ENCODE measurements around the gene CD302. TPM values are rescaled to one million over a fixed set of nuclear protein-coding genes. Genes with fewer than 3 reads are reported as not detected.
"Not testable (repeated sequence)": the region's sequence is repeated elsewhere in the genome, so short reads cannot be mapped to it uniquely, and the experiment has no call there.

CD302 gene, protein sequence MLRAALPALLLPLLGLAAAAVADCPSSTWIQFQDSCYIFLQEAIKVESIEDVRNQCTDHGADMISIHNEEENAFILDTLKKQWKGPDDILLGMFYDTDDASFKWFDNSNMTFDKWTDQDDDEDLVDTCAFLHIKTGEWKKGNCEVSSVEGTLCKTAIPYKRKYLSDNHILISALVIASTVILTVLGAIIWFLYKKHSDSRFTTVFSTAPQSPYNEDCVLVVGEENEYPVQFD
- total RNA-seq: 0.27 and 0.34 TPM in 2 replicates

GRCh38 chr2:159797543-159798375 lies at the start of gene CD302:
Gene CD302 (minus strand): TSS chr2:159798208. CDS start chr2:159798198, 10 bp downstream.
- intact Hi-C loops (cut with micrococcal nuclease): no loop called here

DNA sequence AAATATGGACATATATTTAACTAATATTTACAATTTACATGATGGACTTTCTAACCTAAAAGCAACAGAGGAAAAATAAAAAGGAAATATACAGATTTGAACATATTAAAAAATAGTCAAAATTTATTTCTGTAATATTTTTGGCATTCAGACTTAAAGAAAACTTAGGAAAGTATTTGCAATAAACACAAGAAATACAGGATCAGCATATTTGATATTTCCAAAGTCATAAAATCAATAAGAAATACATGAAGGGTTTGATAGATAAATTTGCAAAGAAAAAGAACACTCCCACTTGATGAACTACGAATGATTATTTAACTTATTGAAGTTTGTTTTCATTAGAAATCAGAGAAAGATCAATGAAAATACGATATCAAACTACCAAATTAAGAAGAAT lies 48.6 kb upstream of the CD302 start:
- intact Hi-C loops (cut with micrococcal nuclease): no loop called here

GRCh38 chr2:159840616-159841015 lies 42.6 kb upstream of the CD302 start:
- intact Hi-C loops (cut with micrococcal nuclease): no loop called here

DNA sequence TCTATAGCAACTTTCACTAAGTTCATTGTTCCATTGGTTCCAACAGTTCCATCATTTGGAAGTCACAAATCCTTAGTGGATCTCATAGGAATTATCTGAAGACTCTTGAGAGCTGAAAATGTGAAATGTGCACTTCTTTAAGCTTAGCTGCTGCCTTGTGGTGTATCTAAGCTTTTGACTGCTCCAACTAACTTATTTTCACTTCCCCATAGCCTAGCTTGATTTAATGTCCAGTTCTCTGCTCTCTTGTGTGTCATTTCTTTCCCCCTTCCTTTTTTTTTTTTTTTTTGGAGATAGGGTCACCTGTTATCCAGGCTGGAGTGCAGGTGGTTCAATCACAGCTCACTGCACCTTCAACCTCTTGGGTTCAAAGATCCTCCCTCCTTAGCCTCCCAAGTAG lies 34.9 kb upstream of the CD302 start:
- intact Hi-C loops (cut with micrococcal nuclease): no loop called here

DNA sequence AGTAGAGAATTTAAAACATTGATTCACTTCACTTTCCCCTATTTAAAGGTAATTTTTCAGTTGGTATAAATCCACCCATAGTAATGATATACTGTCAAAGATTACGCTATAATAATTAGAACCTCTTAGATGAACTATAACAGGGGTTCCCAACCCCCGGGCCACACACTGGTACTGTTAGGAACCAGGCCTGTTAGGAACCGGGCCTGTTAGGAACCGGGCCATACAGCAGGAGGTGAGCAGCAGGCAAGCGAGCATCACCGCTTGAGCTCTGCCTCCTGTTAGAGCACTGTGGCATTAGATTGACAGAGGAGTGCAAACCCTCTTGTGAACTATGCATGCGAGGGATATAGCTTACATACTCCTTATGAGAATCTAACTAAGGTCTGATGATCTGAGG lies 34.0 kb upstream of the CD302 start:
- intact Hi-C loops (cut with micrococcal nuclease): no loop called here

GRCh38 chr2:159829376-159829775 lies 31.4 kb upstream of the CD302 start:
- intact Hi-C loops (cut with micrococcal nuclease): no loop called here

- intact Hi-C loops (cut with micrococcal nuclease): no loop called here
Observed at GRCh38 chr2:159828738-159829137, 30.7 kb upstream of the CD302 start.

GRCh38 chr2:159822478-159822833 lies 24.4 kb upstream of the CD302 start:
- intact Hi-C loops (cut with micrococcal nuclease): not testable (repeated sequence)

DNA sequence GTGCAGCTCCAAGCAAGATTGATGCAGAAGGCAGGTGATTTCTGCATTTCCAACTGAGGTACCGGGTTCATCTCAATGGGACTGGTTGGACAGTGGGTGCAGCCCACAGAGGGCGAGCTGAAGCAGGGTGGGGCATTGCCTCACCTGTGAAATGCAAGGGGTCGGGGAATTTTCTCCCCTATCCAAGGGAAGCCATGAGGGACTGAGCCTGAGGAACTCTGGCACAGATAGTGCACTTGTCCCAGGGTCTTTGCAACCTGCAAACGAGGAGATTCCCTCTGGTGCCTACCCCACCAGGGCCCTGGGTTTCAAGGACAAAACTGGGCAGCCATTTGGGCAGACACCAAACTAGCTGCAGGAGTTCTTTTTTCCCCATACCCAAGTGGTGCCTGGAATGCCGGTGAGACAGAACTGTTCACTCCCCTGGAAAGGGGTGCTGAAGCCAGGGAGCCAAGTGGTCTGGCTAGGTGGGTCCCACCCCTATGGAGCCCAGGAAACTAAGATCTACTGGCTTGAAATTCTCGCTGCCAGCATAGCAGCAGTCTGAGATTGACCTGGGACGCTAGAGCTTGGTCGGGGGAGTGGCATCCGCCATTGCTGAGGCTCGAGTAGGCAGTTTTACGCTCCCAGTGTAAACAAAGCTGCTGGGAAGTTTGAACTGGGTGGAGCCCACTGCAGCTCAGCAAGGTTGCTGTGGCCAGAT lies 23.9 kb upstream of the CD302 start:
- intact Hi-C loops (cut with micrococcal nuclease): not testable (repeated sequence)

DNA sequence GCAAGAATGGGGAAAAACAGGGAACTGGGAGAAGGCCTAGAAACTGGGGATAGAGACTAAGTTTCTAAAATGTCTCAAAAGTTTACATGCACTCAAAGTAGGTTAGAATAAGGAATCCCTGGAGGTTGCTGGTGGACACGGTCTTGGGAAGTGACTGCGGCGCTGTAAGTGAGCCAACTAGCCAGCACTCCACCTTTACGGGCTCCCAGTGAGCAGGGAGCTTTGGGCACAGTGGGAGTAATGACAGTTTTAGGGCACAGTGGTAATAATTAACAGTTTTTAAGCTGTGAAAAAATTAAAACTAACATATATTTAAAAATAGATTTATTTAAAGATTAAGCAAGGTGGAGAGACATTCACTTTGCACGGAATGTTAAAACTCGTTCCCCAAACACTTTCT lies 20.9 kb upstream of the CD302 start:
- intact Hi-C loops (cut with micrococcal nuclease): no loop called here

DNA sequence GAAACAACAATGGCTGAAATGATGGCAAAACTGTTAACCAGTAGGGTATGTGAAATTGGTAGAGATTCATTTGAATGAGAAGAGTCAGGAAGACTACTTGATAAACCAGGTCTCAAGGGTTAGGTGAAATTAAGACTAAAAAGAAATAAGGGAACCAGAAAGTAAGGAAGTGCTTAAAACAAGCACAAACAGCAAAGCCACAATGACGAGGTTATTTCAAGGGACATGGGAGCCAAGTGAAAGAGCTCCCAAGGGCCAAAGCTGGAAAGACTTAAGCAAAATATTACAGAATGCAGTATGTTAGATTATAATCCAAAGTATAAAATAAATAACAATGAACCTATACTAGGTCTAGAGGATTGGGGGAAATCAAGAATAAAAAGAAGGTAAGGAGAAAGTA lies 19.3 kb upstream of the CD302 start:
- intact Hi-C loops (cut with micrococcal nuclease): no loop called here

GRCh38 chr2:159811232-159811631 lies 13.2 kb upstream of the CD302 start:
- intact Hi-C loops (cut with micrococcal nuclease): no loop called here

GRCh38 chr2:159808032-159808425 lies 10.0 kb upstream of the CD302 start:
- intact Hi-C loops (cut with micrococcal nuclease): loop anchor here (5.0 kb wide), 1 partner anchor 906 kb away; no protein-coding TSS in a partner anchor

DNA sequence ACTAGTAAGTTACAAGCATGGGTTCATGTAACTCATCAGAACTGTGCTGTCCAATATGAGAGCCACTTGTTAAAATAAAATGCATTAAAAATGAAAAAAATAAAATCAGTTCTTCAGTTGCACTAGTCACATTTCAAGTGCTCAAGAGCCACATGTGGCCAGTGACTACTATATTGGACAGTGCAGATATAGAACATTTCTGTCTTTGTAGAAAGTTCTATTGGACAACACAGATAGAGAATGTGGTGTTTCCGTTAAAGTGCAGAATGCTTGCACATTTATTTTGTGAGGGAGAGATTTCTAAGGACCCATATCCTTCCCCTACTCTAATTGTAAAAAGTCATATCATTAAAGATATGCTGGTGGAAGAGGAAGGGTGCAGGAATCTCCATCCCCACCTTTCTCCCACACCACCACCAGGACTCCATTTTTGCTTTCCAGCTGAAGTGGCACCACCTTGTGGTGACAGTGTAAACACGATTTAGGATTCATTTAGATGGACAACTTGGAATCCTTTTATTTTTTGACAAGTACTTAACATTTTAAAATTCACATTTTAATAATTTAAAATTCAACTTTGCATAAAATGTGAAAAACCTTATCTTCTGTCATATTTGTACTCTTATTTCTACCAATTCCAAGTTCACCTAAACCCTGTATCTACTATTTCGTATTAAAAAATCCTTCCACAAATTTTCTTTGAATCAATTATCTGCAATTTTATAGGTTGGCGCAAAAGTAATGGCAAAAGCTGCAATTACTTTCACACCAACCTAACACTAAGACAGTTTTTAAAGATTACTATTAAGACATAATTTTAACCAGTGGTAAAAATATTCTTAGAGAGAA lies 9.4 kb upstream of the CD302 start:
- intact Hi-C loops (cut with micrococcal nuclease): loop anchor here (5.0 kb wide), 1 partner anchor 905 kb away; no protein-coding TSS in a partner anchor

- intact Hi-C loops (cut with micrococcal nuclease): loop anchor here (5.0 kb wide), 1 partner anchor 903 kb away; no protein-coding TSS in a partner anchor
Observed at GRCh38 chr2:159804941-159805340, 6.9 kb upstream of the CD302 start.

- intact Hi-C loops (cut with micrococcal nuclease): no loop called here
Observed at GRCh38 chr2:159803235-159803962, 5.4 kb upstream of the CD302 start.

GRCh38 chr2:159802673-159803072 lies 4.7 kb upstream of the CD302 start:
- intact Hi-C loops (cut with micrococcal nuclease): no loop called here

DNA sequence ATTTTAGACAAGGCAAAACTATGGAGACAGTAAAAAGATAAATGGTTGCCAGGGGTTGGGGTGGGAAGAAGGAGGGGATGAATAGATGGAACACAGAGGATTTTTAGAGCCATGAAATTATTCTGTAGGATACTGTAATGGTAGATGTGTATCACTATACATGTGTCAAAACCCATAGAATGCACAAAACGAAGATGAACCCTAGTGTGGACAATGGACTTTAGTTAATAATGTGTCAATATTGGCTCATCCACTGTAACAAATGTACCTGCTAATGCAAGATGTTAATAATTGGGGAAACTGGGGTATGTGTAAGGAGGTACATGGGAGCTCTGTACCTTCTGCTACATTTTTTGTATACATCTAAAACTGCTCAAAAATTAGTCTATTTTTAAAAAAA lies 1.8 kb upstream of the CD302 start:
- intact Hi-C loops (cut with micrococcal nuclease): no loop called here

- intact Hi-C loops (cut with micrococcal nuclease): no loop called here
Observed at GRCh38 chr2:159798376-159798725, 343 bp upstream of the CD302 start.

- intact Hi-C loops (cut with micrococcal nuclease): no loop called here
Observed at GRCh38 chr2:159797225-159797542, 824 bp downstream of the CD302 start.
